Measurements from ENCODE around the gene RBM33. TPM values are rescaled to one million over a fixed set of nuclear protein-coding genes. Genes with fewer than 3 reads are reported as not detected.

The RBM33 gene
- total and polyA plus RNA-seq, 2 of the 8 experiments (the other 6 are each of a cell fraction or from before 2014, with no cell fraction given), result 16.5 to 64.6 TPM

DNA sequence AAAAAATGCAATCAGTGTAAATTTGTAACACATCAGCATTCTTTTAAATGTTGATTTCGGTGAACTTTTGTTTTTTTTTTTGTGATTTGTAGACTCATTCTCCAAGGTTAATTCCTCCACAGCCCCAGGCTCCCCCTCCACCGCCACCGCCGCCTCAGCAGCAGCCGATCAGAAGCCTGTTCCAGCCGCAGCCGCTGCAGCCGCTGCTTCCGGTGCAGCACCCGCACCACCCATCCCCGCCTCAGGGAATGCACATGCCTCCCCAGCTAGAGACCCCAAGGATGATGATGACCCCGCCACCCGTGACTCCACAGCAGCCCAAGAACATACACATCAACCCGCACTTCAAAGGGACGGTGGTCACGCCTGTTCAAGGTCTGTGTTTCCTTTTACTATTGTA, 66.6 kb downstream of the RBM33 start (continued):
- TF ChIP-seq, protein P1, sequence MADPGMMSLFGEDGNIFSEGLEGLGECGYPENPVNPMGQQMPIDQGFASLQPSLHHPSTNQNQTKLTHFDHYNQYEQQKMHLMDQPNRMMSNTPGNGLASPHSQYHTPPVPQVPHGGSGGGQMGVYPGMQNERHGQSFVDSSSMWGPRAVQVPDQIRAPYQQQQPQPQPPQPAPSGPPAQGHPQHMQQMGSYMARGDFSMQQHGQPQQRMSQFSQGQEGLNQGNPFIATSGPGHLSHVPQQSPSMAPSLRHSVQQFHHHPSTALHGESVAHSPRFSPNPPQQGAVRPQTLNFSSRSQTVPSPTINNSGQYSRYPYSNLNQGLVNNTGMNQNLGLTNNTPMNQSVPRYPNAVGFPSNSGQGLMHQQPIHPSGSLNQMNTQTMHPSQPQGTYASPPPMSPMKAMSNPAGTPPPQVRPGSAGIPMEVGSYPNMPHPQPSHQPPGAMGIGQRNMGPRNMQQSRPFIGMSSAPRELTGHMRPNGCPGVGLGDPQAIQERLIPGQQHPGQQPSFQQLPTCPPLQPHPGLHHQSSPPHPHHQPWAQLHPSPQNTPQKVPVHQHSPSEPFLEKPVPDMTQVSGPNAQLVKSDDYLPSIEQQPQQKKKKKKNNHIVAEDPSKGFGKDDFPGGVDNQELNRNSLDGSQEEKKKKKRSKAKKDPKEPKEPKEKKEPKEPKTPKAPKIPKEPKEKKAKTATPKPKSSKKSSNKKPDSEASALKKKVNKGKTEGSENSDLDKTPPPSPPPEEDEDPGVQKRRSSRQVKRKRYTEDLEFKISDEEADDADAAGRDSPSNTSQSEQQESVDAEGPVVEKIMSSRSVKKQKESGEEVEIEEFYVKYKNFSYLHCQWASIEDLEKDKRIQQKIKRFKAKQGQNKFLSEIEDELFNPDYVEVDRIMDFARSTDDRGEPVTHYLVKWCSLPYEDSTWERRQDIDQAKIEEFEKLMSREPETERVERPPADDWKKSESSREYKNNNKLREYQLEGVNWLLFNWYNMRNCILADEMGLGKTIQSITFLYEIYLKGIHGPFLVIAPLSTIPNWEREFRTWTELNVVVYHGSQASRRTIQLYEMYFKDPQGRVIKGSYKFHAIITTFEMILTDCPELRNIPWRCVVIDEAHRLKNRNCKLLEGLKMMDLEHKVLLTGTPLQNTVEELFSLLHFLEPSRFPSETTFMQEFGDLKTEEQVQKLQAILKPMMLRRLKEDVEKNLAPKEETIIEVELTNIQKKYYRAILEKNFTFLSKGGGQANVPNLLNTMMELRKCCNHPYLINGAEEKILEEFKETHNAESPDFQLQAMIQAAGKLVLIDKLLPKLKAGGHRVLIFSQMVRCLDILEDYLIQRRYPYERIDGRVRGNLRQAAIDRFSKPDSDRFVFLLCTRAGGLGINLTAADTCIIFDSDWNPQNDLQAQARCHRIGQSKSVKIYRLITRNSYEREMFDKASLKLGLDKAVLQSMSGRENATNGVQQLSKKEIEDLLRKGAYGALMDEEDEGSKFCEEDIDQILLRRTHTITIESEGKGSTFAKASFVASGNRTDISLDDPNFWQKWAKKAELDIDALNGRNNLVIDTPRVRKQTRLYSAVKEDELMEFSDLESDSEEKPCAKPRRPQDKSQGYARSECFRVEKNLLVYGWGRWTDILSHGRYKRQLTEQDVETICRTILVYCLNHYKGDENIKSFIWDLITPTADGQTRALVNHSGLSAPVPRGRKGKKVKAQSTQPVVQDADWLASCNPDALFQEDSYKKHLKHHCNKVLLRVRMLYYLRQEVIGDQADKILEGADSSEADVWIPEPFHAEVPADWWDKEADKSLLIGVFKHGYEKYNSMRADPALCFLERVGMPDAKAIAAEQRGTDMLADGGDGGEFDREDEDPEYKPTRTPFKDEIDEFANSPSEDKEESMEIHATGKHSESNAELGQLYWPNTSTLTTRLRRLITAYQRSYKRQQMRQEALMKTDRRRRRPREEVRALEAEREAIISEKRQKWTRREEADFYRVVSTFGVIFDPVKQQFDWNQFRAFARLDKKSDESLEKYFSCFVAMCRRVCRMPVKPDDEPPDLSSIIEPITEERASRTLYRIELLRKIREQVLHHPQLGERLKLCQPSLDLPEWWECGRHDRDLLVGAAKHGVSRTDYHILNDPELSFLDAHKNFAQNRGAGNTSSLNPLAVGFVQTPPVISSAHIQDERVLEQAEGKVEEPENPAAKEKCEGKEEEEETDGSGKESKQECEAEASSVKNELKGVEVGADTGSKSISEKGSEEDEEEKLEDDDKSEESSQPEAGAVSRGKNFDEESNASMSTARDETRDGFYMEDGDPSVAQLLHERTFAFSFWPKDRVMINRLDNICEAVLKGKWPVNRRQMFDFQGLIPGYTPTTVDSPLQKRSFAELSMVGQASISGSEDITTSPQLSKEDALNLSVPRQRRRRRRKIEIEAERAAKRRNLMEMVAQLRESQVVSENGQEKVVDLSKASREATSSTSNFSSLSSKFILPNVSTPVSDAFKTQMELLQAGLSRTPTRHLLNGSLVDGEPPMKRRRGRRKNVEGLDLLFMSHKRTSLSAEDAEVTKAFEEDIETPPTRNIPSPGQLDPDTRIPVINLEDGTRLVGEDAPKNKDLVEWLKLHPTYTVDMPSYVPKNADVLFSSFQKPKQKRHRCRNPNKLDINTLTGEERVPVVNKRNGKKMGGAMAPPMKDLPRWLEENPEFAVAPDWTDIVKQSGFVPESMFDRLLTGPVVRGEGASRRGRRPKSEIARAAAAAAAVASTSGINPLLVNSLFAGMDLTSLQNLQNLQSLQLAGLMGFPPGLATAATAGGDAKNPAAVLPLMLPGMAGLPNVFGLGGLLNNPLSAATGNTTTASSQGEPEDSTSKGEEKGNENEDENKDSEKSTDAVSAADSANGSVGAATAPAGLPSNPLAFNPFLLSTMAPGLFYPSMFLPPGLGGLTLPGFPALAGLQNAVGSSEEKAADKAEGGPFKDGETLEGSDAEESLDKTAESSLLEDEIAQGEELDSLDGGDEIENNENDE (IDR thresholded peaks at IDR 0.05; ENCODE audit: insufficient replicate concordance, low read length), result no peak
- TF ChIP-seq GTF2F1 (IDR thresholded peaks at IDR 0.05; ENCODE audit: borderline replicate concordance, low read depth, low read length), result no peak
- no peak for TF ChIP-seq NANOG (IDR thresholded peaks at IDR 0.05; ENCODE audit: insufficient read depth, low read depth, low read length, poor library complexity, severe bottlenecking)
- no peak for TF ChIP-seq SRF (IDR thresholded peaks at IDR 0.05; ENCODE audit: low read depth, low read length)
- TF ChIP-seq BRCA1 (IDR thresholded peaks at IDR 0.05; ENCODE audit: low read depth, low read length), result no peak
- no peak for TF ChIP-seq RBBP5 (IDR thresholded peaks at IDR 0.05; ENCODE audit: borderline replicate concordance, low read depth, low read length)
